ENCODE results near the gene CUL4A.
"Not testable (repeated sequence)": the region's sequence is repeated elsewhere in the genome, so short reads cannot be mapped to it uniquely, and the experiment has no call there.

The CUL4A gene

GRCh38 chr13:113239986-113240385, 30.6 kb downstream of the CUL4A start:
- no peak for DNase-seq

- DNase-seq: not testable (repeated sequence)
Measured at GRCh38 chr13:113241623-113242022, 32.2 kb downstream of the CUL4A start.

GRCh38 chr13:113243847-113244246, 34.4 kb downstream of the CUL4A start:
- DNase-seq: no peak

GRCh38 chr13:113245849-113246796, 36.7 kb downstream of the CUL4A start:
- DNase-seq: no peak

- no peak for DNase-seq
Measured at GRCh38 chr13:113252516-113253095, 43.2 kb downstream of the CUL4A start.

GRCh38 chr13:113257908-113258307, 48.5 kb downstream of the CUL4A start:
- DNase-seq: not testable (repeated sequence)

GRCh38 chr13:113258321-113259054, 49.1 kb downstream of the CUL4A start:
- no peak for DNase-seq

- no peak for DNase-seq
Measured at GRCh38 chr13:113260996-113261395, 51.6 kb downstream of the CUL4A start.

GRCh38 chr13:113263016-113263415, 53.6 kb downstream of the CUL4A start:
- not testable (repeated sequence) for DNase-seq

GRCh38 chr13:113267642-113268405, 58.4 kb downstream of the CUL4A start:
- no peak for DNase-seq

GRCh38 chr13:113272031-113272430, 62.6 kb downstream of the CUL4A start:
- DNase-seq: no peak

GRCh38 chr13:113272701-113273181, 63.3 kb downstream of the CUL4A start:
- no peak for DNase-seq

- DNase-seq: no peak
Measured at GRCh38 chr13:113273321-113273720, 63.9 kb downstream of the CUL4A start.

- no peak for DNase-seq
Measured at GRCh38 chr13:113273851-113274590, 64.6 kb downstream of the CUL4A start.

GRCh38 chr13:113274721-113275120, 65.3 kb downstream of the CUL4A start:
- no peak for DNase-seq

GRCh38 chr13:113275387-113275786, 66.0 kb downstream of the CUL4A start:
- peak; percentile 62 for DNase-seq

GRCh38 chr13:113280126-113280525, 70.7 kb downstream of the CUL4A start:
- DNase-seq: no peak

- DNase-seq: no peak
Measured at GRCh38 chr13:113283904-113284303, 74.5 kb downstream of the CUL4A start.

GRCh38 chr13:113288880-113289279, 79.5 kb downstream of the CUL4A start:
- DNase-seq: peak; percentile 88

GRCh38 chr13:113291129-113291528, 81.7 kb downstream of the CUL4A start:
- DNase-seq: no peak

- DNase-seq: no peak
Measured at GRCh38 chr13:113292021-113292862, 82.8 kb downstream of the CUL4A start.

All from RPMI8226 (cell line).